ENCODE data around the gene MMS19.

DNA sequence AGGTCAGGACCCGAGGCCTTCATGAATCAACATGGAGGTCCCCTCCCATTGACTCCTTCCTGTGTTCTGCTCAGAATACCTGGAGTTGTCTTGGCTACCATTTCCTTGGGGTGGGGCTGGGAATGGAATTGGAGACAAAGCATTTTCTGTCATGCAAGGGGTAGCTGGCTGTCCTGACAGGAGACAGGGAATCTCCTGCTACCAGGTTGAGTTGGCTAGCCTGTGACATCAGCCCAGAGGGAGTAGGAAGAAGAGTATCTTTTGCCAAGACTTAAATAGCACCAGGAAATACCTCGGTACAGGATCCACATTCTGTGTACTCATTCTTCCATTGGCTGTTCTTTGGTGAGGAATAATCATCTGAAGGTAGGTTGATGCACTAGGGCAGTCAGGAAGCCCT, 47.4 kb downstream of the MMS19 start:
- TF ChIP-seq CTCF (conservative IDR thresholded peaks at IDR 0.05; ENCODE audit: low read length): no peak
- TF ChIP-seq EZH2phosphoT487 (IDR thresholded peaks at IDR 0.05; ENCODE audit: borderline replicate concordance, low read depth, low read length): no peak
